COLO829 (cell line): Measurements from ENCODE around the gene C7.
"Not testable (repeated sequence)": the region's sequence is repeated elsewhere in the genome, so short reads cannot be mapped to it uniquely, and the experiment has no call there.

ENCODE experiments used
- DNase-seq: peaks from one replicate; pipeline ENCODE4 v3.0.0; 2012; ENCODE audit warnings: low spot score

The C7 gene

DNA sequence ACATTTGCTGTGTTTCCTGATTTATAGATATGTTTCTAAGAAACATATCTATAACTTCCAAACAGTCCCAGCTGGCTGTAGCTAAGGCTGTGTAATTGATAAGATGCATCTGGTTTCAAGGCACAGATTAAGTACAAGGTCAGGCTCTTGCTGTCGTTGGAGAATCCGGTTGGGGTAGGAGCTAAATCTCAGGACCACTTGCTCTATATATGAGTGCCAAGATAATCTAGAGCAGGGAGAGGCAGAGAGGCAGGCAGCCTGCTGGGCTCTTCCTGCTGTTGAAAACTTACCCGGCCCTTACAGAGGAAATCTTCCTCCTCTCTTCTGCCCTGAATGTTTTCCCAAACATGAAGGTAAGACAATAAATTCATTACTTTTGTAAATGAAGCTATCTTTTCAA lies at the start of gene C7:
C7 (plus strand) TSS at position 234 of the 400 bp plus-strand sequence; CDS start at position 348, 114 bp downstream.
- DNase-seq, result no peak

DNA sequence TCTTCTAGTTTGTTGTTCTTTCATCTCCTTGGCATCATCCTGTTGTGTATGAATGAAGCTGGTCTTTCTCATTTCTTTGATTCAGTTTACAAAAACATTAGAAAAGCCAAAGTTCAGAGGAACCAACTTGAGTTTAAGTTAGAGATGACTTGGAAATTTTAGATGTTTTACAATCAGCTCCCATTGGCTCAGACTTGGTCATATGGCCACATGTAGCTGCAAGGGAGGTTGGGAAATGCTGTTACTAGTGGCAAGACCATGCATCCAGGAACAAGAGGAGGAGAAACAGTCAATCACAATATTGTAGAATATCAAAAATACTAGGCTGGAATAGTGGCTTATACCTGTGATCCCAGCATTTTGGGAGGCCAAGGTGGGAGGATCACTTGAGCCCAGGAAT lies 48.6 kb upstream of the C7 start:
- DNase-seq, result no peak

DNA sequence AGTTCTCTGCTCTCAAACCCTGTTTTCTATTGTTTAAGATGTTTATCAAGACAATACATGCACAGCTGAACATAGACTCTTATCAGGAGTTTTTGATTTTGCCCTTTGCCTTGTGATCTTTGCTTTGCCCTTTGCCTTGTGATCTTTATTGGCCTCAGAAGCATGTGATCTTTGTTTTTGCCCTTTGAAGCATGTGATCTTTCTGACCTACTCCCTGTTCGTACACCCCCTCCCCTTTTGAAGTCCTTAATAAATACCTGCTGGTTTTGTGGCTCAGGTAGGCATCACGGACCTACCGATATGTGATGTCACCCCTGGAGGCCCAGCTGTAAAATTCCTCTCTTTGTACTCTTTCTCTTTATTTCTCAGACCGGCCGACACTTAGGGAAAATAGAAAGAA lies 44.3 kb upstream of the C7 start:
- DNase-seq, result not testable (repeated sequence)

DNA sequence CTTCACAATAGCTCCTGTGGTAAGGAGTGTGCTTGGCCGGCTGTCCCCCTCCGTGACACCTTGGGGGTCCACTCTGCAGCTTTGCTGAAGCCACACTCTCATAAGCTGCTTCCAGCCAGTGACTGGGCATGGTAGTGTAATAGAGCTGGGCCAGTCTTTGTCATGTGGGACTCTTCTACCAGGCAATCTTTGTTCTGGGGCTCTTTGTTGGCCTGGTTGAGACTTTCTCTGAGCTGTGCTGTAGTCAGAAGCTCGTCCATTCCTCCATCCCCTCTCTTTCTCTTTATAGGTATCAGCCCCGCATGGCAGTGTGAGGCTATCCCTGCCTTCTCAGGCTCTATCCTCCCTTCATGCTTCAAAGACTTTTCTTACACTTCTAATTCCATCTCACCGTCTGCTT lies 42.5 kb upstream of the C7 start:
- no peak for DNase-seq

DNA sequence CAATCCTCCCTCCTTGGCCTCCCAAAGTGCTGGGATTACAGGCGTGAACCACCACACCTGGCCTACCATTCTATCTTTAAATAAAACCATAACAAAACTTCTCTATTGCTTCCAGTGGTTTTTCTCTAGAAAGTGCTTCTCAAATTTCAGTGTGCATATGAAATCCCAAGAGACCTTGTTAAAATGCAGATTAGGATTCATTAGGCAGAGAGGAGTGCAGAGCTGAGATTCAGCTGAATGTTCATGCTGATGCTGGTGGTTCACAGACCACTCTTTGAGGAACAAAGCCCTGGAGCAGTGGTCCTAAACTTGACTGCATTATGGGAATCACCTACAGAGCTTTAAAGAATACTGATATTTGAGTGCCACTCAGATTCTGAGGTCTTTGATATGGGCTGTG lies 39.9 kb upstream of the C7 start:
- DNase-seq, result no peak

DNA sequence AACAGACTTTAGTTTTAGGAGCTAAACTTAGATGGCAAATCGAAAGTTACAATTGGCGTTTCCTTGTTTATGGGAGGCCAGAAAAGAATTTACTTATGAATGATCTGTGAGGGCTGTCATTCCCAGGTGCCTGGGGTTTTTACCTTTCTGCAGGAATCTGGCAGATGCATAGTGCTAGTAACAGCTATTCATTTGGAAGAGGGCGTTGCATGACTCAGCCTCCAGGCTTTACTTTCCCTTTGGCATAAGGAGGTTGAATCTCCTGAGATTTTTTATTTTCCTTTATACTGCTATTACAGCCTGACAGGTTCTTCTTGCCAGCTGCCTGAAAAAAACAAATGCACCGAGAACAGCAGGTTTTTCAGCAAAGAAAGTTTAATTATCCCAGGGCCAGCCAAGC lies 38.1 kb upstream of the C7 start:
- no peak for DNase-seq

DNA sequence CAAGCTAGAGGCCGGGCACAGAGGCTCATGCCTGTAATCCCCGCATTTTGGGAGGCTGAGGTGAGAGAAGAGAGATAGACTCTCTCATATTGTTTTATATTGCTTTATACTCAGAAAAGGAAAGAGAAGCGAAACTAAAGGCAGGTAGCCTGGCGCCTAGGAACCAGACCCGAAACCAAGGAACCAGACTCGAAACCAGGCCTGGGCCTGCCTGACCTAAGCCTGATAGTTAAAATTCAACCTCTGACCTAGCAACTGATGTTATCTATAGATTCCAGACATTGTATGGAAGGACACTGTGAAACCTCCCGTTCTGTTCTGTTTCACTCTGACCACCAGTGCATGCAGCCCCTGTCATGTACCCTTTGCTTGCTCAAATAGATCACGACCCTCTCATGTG lies 37.0 kb upstream of the C7 start:
- not testable (repeated sequence) for DNase-seq

DNA sequence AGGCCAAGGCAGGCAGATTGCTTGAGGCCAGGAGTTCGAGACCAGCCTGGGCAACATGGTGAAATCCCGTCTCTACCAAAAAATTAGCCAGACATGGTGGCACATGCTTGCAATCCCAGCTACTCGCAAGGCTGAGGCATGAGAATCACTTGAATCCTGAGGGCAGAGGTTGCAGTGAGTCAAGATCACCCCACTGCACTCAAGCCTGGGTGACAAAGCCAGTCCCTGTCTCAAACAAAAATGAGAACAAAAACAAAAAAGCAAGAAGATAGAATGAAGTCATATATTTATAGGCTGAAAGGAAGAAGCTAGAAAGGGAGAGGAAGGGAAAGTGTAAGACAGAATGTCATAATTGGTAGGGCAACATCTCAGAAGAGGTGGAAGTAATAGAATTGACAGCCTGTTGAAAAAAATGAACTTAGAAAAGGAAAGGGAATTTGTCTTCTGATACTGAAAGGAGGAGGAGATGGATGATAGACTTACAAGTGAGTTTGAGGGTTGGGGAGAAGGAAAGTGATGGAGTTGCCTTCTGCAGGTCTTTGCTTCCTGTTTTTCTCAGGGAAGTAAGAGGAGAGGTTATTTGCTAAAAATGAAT lies 35.9 kb upstream of the C7 start:
- DNase-seq, result no peak

DNA sequence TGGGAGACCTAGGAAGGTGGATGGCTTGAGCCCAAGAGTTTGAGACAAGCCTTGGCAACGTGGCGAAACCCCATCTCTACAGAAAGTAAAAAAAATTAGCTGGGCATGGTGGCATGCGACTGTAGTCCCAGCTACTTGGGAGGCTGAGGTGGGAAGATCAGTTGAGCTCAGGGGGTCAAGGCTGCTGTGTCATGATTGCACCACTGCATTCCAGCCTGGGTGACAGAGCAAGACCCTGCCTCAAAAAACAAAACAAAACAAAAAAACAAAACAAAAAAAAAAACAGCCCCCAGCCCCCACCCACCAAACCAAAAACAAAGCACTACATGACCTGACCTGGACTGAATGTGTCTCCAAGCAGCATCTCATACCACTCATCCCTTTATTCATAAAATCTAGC lies 33.3 kb upstream of the C7 start:
- DNase-seq, result no peak

DNA sequence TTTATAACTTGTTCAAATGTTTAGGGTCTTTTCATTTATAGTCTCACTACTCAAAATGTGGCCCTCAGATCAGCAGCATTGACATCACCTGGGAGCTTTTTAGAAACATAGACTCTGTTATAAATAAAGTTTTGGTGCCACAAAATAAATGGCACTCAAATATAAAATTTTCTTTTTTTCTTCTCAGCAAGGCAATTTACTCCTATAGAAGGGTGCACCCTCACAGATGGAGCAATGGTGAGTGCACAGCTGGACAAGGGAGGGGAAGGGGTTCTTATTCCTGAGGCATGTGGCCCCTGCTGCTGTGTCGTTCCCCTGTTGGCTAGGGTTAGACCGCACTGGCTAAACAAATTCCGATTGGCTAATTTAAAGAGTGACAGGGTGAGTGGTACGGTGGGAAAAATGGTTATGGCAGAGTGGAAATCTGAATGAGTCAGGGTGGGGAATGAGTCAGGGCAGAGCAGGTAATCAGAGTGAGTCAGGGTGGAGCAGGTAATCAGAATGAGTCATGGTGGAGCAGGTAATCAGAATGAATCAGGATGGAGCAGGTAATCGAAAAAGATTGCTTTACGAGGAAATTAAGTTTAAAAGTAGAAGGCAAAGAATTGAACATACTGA lies 31.8 kb upstream of the C7 start:
- DNase-seq, result no peak

DNA sequence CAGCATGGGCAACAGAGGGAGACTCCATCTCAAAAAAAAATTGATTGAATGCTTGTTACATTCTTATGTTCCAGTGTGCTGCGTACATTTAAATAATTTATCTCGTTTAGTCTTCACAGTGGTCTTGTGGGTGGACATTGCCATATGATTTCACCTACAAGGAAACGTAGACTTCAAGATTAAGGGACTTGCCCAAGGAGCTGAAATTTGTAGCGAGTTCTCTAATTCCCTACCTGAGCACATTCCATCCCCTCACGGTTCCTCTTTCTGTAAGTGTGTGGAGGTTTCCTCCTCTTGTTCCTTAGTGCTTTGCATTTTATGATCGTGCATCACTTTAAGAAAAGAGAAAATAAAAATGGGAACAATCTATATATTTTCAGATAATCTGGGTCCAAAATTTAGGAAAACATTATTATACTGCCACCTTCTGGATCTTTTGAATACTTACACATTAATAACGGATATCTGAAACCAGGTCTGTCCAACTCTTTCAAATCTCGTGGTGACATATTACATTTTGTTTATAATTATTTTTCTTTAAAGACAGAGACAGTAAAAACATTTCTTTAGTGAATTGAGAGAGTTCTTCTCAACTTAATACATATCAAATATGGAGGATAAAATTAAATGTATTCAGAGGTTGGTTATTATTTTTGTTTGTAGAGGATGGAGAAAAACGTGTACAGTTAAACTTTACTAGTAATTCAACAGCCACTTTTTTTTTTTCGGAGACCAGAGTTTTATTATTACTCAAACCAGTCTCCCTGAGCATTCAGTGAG lies 29.9 kb upstream of the C7 start:
- DNase-seq, result peak; percentile 14

DNA sequence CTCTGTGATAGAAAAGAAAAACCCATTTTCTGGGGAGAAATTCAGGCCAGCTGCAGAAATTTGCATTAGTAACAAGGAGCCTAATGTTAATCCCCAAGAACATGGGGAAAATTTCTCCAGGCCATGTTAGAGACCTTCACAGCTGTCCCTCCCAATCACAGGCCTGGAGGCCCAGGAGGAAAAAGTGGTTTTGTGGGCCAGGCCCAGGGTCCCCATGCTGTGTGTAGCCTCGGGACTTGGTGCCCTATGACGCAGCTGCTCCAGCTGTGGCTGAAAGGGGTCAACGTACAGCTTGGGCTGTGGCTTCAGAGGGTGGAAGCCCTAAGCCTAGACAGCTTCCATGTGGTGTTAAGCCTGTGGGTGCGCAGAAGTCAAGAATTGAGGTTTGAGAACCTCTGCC lies 27.0 kb upstream of the C7 start:
- no peak for DNase-seq

DNA sequence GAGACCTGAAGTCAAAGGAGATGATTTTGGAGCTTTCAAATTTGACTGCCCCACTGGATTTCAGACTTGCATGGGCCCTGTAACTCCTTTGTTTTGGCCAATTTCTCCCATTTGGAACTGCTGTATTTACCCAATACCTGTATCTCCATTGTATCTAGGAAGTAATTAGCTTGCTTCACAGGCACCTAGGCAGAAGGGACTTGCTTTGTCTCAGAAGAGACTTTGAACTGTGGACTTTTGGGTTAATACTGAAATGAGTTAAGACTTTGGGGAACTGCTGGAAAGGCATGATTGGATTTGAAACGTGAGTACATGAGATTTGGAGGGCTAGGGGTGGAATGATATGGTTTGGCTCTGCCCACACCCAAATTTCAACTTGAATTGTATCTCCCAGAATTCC lies 26.2 kb upstream of the C7 start:
- not testable (repeated sequence) for DNase-seq

DNA sequence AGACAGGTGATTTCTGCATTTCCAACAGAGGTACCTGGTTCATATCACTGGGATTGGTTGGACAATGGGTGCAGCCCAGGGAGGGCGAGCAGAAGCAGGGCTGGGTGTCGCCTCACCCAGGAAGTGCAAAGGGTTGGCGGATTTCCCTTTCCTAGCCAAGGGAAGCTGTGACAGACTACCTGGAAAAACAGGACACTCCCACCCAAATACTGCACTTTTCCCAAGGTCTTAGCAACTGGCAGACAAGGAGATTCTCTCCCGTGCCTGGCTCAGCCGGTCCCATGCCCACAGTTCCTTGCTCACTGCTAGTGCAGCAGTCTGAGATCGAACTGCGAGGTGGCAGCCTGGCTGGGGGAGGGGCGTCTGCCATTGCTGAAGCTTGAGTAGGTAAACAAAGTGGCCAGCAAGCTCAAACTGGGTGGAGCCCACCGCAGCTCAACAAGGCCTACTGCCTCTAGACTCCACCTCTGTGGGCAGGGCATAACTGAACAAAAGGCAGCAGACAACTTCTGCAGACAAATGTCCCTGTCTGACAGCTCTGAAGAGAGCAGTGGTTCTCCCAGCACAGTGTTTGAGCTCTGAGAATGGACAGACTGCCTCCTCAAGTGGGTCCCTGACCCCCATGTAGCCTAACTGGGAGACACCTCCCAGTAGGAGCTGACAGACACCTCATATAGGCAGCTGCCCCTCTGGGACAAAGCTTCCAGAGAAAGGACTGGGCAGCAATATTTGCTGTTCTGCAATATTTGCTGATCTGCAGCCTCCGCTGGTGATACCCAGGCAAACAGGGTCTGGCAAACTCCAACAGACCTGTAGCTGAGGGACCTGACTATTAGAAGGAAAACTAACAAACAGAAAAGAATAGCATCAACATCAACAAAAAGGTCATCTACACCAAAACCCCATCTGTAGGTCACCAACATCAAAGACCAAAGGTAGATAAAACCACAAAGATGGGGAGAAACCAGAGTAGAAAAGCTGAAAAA lies 13.6 kb upstream of the C7 start:
- not testable (repeated sequence) for DNase-seq

DNA sequence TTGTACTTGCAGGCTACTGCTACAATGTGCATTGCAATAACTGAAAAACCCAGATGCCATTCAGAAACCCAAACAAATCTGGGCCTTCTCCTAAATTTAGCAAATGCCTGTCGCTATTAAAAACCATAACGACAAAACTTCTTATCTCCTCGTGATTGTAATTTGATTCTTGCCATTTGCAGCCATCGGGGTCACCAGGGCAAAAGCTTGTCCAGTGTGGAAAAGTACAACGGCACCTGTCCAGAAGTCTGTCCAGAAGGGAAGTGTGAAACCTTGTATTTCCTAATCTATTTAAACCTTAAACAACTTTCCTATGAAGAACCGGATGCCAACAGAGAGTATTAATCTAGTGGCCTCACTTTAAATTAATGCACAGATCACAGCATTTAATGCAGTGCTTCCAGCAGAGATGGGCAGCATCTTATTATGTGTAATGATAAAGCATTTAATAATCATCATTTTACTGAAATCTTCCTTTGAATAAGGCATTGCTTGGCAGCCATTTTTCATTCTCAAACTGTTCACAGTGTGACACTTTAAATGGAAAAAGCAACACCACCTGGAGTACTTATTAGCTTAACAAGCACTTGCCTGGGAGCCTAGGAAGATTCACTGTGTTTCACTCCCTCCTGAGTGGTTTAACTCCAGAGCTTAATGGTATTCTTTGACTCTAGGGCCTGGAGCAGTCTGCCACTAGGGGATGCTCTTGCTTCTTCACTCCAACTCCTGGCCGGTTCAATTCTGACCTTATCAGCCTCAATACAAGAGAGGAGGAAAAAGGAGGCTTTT lies 4.9 kb upstream of the C7 start:
- peak; percentile 51 for DNase-seq

DNA sequence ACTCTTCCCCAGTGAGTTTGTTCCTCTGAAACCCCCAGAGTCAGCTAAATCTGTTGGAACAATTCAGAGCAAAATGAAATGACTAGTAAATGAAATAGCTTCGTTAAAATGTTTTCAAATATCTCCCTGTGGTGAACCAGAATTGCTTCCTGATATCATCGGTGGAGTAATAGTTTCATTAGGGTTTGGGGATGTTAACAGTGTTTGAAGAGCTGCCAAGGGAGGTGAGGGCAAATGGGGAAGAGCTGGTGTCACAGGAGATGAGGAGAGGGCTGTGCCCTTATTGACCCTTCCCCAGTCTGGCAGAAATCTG lies 4.3 kb upstream of the C7 start:
- no peak for DNase-seq

DNA sequence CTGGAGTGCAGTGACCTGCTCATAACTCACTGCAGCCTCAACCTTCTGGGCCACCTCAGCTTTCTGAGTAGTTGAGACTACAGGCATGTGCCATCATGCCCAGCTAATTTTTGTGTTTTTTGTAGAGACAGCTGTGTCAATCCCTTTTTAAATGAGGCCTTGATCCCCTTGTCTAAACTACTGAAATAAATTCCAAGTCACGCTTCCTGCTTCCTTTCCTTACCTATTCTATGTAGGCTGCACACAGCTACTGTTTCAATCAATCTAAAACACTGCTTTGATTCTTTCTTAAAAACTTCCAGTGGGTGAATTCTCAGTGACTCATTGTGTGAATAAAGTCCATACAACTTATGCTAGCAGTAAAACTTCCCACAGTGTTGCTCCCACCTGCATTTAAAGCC lies 2.9 kb upstream of the C7 start:
- peak; percentile 40 for DNase-seq

DNA sequence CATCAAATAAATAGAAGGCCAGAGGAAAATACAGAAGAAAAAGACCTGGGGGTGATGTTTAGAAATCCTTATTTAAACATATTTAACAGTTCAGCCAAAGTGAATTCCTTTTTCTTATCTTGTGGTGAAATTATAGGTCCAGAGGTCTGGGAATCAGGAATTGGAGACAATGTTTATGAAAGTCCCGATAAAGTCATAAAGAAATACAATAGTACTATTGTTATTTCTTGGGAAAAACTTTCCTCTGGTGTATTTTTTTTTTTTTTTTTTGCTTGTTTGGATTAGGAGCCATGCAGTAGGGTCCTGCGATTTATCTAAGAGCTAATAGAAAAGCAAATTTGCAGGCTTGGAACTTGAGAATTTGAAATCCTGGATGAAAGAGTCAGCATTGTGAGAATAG lies 426 bp downstream of the C7 start:
- no peak for DNase-seq

DNA sequence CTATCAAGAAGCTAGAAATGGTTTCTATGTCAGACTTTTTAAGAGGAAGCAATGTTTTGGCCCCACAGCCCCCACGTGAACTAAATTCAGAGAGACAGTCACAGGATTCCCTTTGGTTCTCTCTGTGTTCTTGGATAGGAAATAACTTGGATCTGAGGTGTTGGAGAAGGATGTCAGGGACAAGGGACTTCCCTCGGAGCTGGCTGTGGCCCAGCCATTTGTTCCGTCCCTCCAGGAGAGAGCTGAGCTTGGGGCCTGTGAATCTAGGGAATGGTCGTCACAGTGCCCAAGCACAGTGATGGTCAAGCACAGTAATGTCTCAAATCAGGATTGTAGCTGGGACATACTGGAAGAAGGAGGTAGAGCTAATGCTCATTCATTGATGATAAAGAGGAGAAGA lies 2.0 kb downstream of the C7 start:
- DNase-seq, result no peak

DNA sequence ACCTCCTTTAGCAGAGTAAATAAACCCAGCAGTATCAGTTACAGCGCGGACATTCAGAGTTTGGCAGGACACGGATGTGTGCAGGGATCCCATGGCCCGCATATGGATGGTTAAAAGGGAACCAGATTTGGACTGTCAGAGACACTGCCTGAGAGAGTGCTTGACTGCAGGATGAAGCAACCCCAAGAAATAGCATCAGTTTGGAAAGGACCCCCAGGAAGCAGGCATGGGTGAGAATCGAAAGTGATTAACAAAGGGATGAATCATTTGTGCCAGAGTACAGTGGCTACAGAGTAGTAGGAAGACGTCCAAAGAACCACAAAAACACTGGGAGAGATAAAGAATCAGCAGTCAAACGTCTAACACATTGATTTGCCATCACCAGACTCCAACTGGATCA lies 5.5 kb downstream of the C7 start:
- DNase-seq, result no peak

DNA sequence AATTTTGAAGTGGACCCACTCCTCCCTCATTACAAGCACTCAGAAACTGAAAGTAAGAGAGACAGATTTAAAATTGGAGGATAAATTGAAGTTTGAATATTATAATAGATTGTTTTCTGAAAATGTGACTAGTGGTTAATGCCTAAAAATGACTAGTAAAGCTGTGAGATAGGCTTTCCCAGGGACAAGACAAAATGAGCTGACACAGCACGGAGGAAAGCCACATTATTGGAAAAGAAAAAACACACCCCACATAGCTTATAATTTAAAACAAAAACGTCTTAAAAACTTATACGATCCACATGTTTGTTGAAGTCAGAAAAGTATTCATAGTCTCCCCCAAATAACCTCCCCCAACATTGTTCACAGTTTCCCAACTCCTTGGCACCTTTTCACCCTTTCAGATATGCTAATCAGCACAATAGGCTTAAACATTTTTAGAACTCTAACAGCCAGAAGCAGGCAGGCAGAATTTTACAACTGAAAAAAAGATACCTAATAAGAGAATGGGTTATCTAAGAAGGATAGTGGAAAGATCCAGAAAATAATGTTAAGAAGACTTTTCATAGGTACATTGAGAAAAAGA lies 6.1 kb downstream of the C7 start:
- no peak for DNase-seq
